H1 (cell line): ENCODE results near the gene DIPK1C. TPM values are rescaled to one million over a fixed set of nuclear protein-coding genes. Genes with fewer than 3 reads are reported as not detected.

Source experiments
- CTCF ChIA-PET: fragments of 300-600 bp; sonication (Branson Sonifier 250); formaldehyde crosslinking; loops from one replicate; lab custom pipeline; 2021; ENCODE audit not compliant: partially characterized antibody; lab: Charles Lee
- POLR2A ChIA-PET: fragments of 300-600 bp; sonication (Branson Sonifier 250); formaldehyde crosslinking; loops from one replicate; lab custom pipeline; 2021; ENCODE audit warnings: inconsistent platforms; ENCODE audit not compliant: partially characterized antibody; lab: Charles Lee
- DNase-seq, 2 experiments: peaks; one replicate each; pipeline versions ENCODE4 v3.0.0 to v3.0.0-alpha.2; 2010 to 2022; ENCODE audit warnings: low spot score in 2 of 2, low read depth in 1 of 2, mixed read lengths in 1 of 2
- FAIRE-seq: peaks from 2 replicates; lab custom pipeline; 2011; peaks lifted over from hg19 to GRCh38; lab: Jason Lieb, UNC
- H2AFZ ChIP-seq: 2 replicates; pipeline ENCODE4 v1.8.1; 2012; ENCODE audit warnings: low read length, inconsistent platforms
- H2AK5ac ChIP-seq: 2 replicates; pipeline ENCODE4 v1.6.1; 2013; ENCODE audit warnings: low read depth, low read length
- H2BK120ac ChIP-seq: replicated peaks from 2 replicates; pipeline ENCODE3; 2013; ENCODE audit warnings: low read depth, low read length, inconsistent platforms
- H2BK12ac ChIP-seq: 2 replicates; pipeline ENCODE4 v1.6.1; 2013; ENCODE audit warnings: low read depth, low read length
- H2BK15ac ChIP-seq: 2 replicates; pipeline ENCODE4 v1.6.1; 2013; ENCODE audit warnings: low read length
- H2BK20ac ChIP-seq: 2 replicates; pipeline ENCODE4 v1.6.1; 2013; ENCODE audit warnings: low read length
- H2BK5ac ChIP-seq: 2 replicates; pipeline ENCODE4 v1.6.1; 2013; ENCODE audit warnings: low read depth, low read length
- H3K14ac ChIP-seq: 2 replicates; pipeline ENCODE4 v1.6.1; 2013; ENCODE audit warnings: inconsistent platforms; ENCODE audit not compliant: insufficient read length
- H3K18ac ChIP-seq: 2 replicates; pipeline ENCODE4 v1.6.1; 2013; ENCODE audit warnings: low read length; ENCODE audit errors: extremely low read depth
- H3K23ac ChIP-seq: 2 replicates; pipeline ENCODE4 v1.6.1; 2013; ENCODE audit warnings: inconsistent platforms; ENCODE audit not compliant: insufficient read length
- H3K23me2 ChIP-seq: 2 replicates; pipeline ENCODE4 v1.6.1; 2013; ENCODE audit warnings: low read depth, low read length
- H3K27ac ChIP-seq: 2 replicates; pipeline ENCODE4 v1.6.1; 2011; ENCODE audit warnings: low read depth, low read length, inconsistent platforms
- H3K27me3 ChIP-seq, 4 experiments: replicated peaks in 1 of 4; 1 replicate in 1 of 4; 2 replicates in 3 of 4; pipeline versions ENCODE4 v1.6.1 to v1.8.1; 2011 to 2013; ENCODE audit warnings: low read length in 3 of 4, mild to moderate bottlenecking in 3 of 4, inconsistent platforms in 2 of 4, mixed read lengths in 2 of 4, moderate library complexity in 1 of 4; ENCODE audit not compliant: control insufficient read depth in 3 of 4, insufficient read depth in 3 of 4; ENCODE audit errors: extremely low read depth in 1 of 4
- H3K36me3 ChIP-seq, 4 experiments: 2 replicates each; pipeline versions ENCODE4 v1.6.1 to v1.8.1; 2011 to 2013; ENCODE audit warnings: mild to moderate bottlenecking in 4 of 4, low read length in 3 of 4, moderate library complexity in 2 of 4, control low read depth in 1 of 4, inconsistent platforms in 1 of 4; ENCODE audit not compliant: insufficient read depth in 4 of 4, control insufficient read depth in 2 of 4
- H3K4ac ChIP-seq: replicated peaks from 2 replicates; pipeline ENCODE3; 2013; ENCODE audit warnings: low read length, low read depth, mixed read lengths, inconsistent platforms; ENCODE audit not compliant: insufficient read length
- H3K4me1 ChIP-seq, 4 experiments: replicated peaks in 1 of 4; 1 replicate in 1 of 4; 2 replicates in 3 of 4; pipeline versions ENCODE4 v1.6.1 to v1.8.1; 2011 to 2013; ENCODE audit warnings: low read length in 3 of 4, inconsistent platforms in 2 of 4, mixed read lengths in 1 of 4; ENCODE audit not compliant: insufficient read depth in 4 of 4, control insufficient read depth in 3 of 4
- H3K4me2 ChIP-seq, 2 experiments: 2 replicates each; pipeline versions ENCODE4 v1.6.1 to v1.8.1; 2011 to 2013; ENCODE audit warnings: low read depth in 2 of 2, low read length in 2 of 2, control low read depth in 1 of 2, inconsistent platforms in 1 of 2, mild to moderate bottlenecking in 1 of 2; ENCODE audit not compliant: insufficient read depth in 1 of 2
- H3K4me3 ChIP-seq, 4 experiments: fragments of 200-600, 300-600 bp in 1 of 4; sonication (generic), shearing (Covaris generic), sonication (Bioruptor Twin) in 1 of 4; 2 replicates each; pipeline versions ENCODE4 v1.5.1 to v1.8.1; 2011 to 2016; ENCODE audit warnings: low read length in 4 of 4, low read depth in 3 of 4, control low read depth in 2 of 4, inconsistent platforms in 2 of 4, mild to moderate bottlenecking in 2 of 4, mixed read lengths in 1 of 4, moderate library complexity in 1 of 4; ENCODE audit not compliant: insufficient read depth in 2 of 4; ENCODE audit errors: extremely low read depth in 1 of 4
- H3K56ac ChIP-seq: replicated peaks from 2 replicates; pipeline ENCODE3; 2013; ENCODE audit warnings: low read depth, mild to moderate bottlenecking, mixed read lengths, low read length, inconsistent platforms; ENCODE audit not compliant: insufficient read length
- H3K79me1 ChIP-seq: 2 replicates; pipeline ENCODE4 v1.6.1; 2013; ENCODE audit warnings: low read depth, low read length, control low read depth
- H3K79me2 ChIP-seq, 2 experiments: 2 replicates each; pipeline versions ENCODE4 v1.6.1 to v1.8.1; 2012 to 2013; ENCODE audit warnings: low read length in 2 of 2, mild to moderate bottlenecking in 2 of 2, inconsistent platforms in 1 of 2; ENCODE audit not compliant: insufficient read depth in 2 of 2, control insufficient read depth in 1 of 2
- H3K9ac ChIP-seq, 4 experiments: replicated peaks in 1 of 4; 1 replicate in 1 of 4; 2 replicates in 3 of 4; pipeline versions ENCODE4 v1.6.1 to v1.8.1; 2011 to 2013; ENCODE audit warnings: low read depth in 3 of 4, low read length in 3 of 4, control low read depth in 2 of 4, mild to moderate bottlenecking in 2 of 4, moderate library complexity in 2 of 4, inconsistent platforms in 1 of 4; ENCODE audit errors: extremely low read depth in 1 of 4
- H3K9me3 ChIP-seq, 2 experiments: 2 replicates each; pipeline versions ENCODE4 v1.6.1 to v1.8.1; 2012 to 2013; ENCODE audit warnings: mild to moderate bottlenecking in 2 of 2, moderate library complexity in 2 of 2, control low read depth in 1 of 2, inconsistent platforms in 1 of 2, low read depth in 1 of 2, low read length in 1 of 2, mixed read lengths in 1 of 2; ENCODE audit not compliant: insufficient read depth in 2 of 2
- H4K20me1 ChIP-seq, 2 experiments: replicated peaks in 1 of 2; 2 replicates each; pipeline versions ENCODE3 to v1.8.1; 2011 to 2013; ENCODE audit warnings: inconsistent platforms in 2 of 2, low read length in 2 of 2, mild to moderate bottlenecking in 1 of 2; ENCODE audit not compliant: insufficient read depth in 2 of 2, control insufficient read depth in 1 of 2
- H4K5ac ChIP-seq: 2 replicates; pipeline ENCODE4 v1.6.1; 2013; ENCODE audit warnings: low read length, low read depth, mixed read lengths, inconsistent platforms; ENCODE audit not compliant: insufficient read length
- H4K8ac ChIP-seq: 2 replicates; pipeline ENCODE4 v1.8.0; 2013; ENCODE audit warnings: mild to moderate bottlenecking, moderate library complexity, low read length, inconsistent platforms; ENCODE audit not compliant: insufficient read depth; ENCODE audit errors: extremely low read depth
- H4K91ac ChIP-seq: replicated peaks from 2 replicates; pipeline ENCODE3; 2013; ENCODE audit warnings: low read length, mixed read lengths, inconsistent platforms; ENCODE audit not compliant: insufficient read length
- ATF3 ChIP-seq: IDR thresholded peaks from 2 replicates; pipeline ENCODE4 v1.6.1; 2011; ENCODE audit warnings: low read depth, mild to moderate bottlenecking, low read length; ENCODE audit not compliant: insufficient read depth
- HDAC6 ChIP-seq: IDR thresholded peaks from one replicate; pipeline ENCODE4 v1.7.1; 2012; ENCODE audit warnings: low read depth, mild to moderate bottlenecking, inconsistent platforms, low read length, moderate library complexity
- NRF1 ChIP-seq: IDR thresholded peaks from 2 replicates; pipeline ENCODE4 v1.6.1; 2011; ENCODE audit warnings: mild to moderate bottlenecking, low read depth, low read length, improper control_type of control experiment
- RAD21 ChIP-seq, 2 experiments: IDR thresholded peaks in 1 of 2; conservative IDR thresholded peaks in 1 of 2; 2 replicates each; pipeline ENCODE4 v1.6.1; 2011; ENCODE audit warnings: low read depth in 2 of 2, low read length in 2 of 2, improper control_type of control experiment in 1 of 2, inconsistent platforms in 1 of 2, mild to moderate bottlenecking in 1 of 2, moderate library complexity in 1 of 2
- RXRA ChIP-seq: IDR thresholded peaks from 2 replicates; pipeline ENCODE4 v1.6.1; 2011; ENCODE audit warnings: low read depth, mild to moderate bottlenecking, low read length, moderate library complexity; ENCODE audit not compliant: insufficient read depth
- YY1 ChIP-seq: IDR thresholded peaks from 2 replicates; pipeline ENCODE4 v1.6.1; 2011; ENCODE audit warnings: low read depth, mild to moderate bottlenecking, low read length
- WGBS, 2 experiments: shearing (Covaris generic) in 1 of 2; methylation state at CpG; one replicate each; pipeline versions ENCODE4 v1.1.6 to v1.1.7; 2013 to 2015; ENCODE audit warnings: low lambda C conversion rate in 2 of 2, mixed read lengths in 2 of 2, inconsistent platforms in 1 of 2, low coverage in 1 of 2, missing lambda C conversion rate in 1 of 2; ENCODE audit not compliant: insufficient replicate concordance in 2 of 2, insufficient coverage in 1 of 2, insufficient read length in 1 of 2; ENCODE audit errors: extremely low coverage in 1 of 2, missing lambda C conversion rate in 1 of 2; 5-methylcytosine and 5-hydroxymethylcytosine counted together
- polyA plus RNA-seq, 7 experiments: library from polyadenylated mRNA; depleted of rRNA in 3 of 7; stranded (reverse) in 5 of 7; unstranded in 2 of 7; fragments of >200 nt in 5 of 7; fragments of 200-250 nt in 2 of 7; gene quantifications; 1 replicate in 5 of 7; 2 replicates in 1 of 7; 4 replicates in 1 of 7; pipeline versions ENCODE4 v1.2.1 to v1.2.3, GENCODE V29; 2011 to 2013; ENCODE audit warnings: missing spikeins in 2 of 7, mixed read lengths in 2 of 7
- total RNA-seq: library from RNA; stranded (reverse); fragmentation: NEBNext Ultra II Directional; extraction: Animal tissue kit (Norgen Biotek cat#: 25700); gene quantifications from 2 replicates; pipeline ENCODE4 v1.2.1, GENCODE V29; 2021

Gene DIPK1C
- total and polyA plus RNA-seq, 2 of the 8 experiments (the other 6 are each of a cell fraction or from before 2014, with no cell fraction given), result 0.08 TPM; not detected in 1

GRCh38 chr18:74489676-74490075 lies 32.6 kb upstream of the DIPK1C start:
- no peak overlapping the region for H4K5ac ChIP-seq
- no peak overlapping the region for H3K4me2 ChIP-seq
- no peak overlapping the region for H4K8ac ChIP-seq
- H3K4me1 ChIP-seq, result peaks cover 0 to 3% (median 0%) of the 10 kb centered on the region in 4 experiments; a peak in 1 of 7 replicates
- H3K27ac ChIP-seq, result no peak overlapping the region
- H3K9me3 ChIP-seq, result no peaks in the 10 kb centered on the region
- no peak overlapping the region for H3K56ac ChIP-seq
- no peaks in the 10 kb centered on the region for H3K23me2 ChIP-seq
- no peak for FAIRE-seq
- H2BK15ac ChIP-seq, result no peak overlapping the region
- no peak overlapping the region for H2AK5ac ChIP-seq
- H3K18ac ChIP-seq, result no peak overlapping the region
- ChIA-PET CTCF (interaction anchor here (0.6 to 7.4 kb wide), 6 partner anchors 8 to 1187 kb away, joined by 3 to 98 read pairs (median 3); no protein-coding TSS in a partner anchor), POLR2A (no interaction called here)
- no peak overlapping the region for H2BK20ac ChIP-seq
- H3K79me2 ChIP-seq, result no peaks in the 10 kb centered on the region
- no peak overlapping the region for H3K4me3 ChIP-seq
- no peak overlapping the region for H2BK5ac ChIP-seq
- no peak overlapping the region for H3K23ac ChIP-seq
- no peak for DNase-seq
- H3K36me3 ChIP-seq, result no peaks in the 10 kb centered on the region
- H3K9ac ChIP-seq, result no peak overlapping the region
- no peak overlapping the region for H3K14ac ChIP-seq
- no peaks in the 10 kb centered on the region for H4K20me1 ChIP-seq
- no peaks in the 10 kb centered on the region for H3K79me1 ChIP-seq
- H3K4ac ChIP-seq, result no peak overlapping the region
- H2BK12ac ChIP-seq, result no peak overlapping the region
- H3K27me3 ChIP-seq, result no peaks in the 10 kb centered on the region
- no peak overlapping the region for H2BK120ac ChIP-seq
- no peak overlapping the region for H4K91ac ChIP-seq
- H2AFZ ChIP-seq, result no peak overlapping the region
- no peak for TF ChIP-seq YY1
- TF ChIP-seq HDAC6, result no peak
- TF ChIP-seq RAD21 (IDR thresholded peaks at IDR 0.05 in 1 of 2, conservative IDR thresholded peaks at IDR 0.05 in 1 of 2; ENCODE audit: low read depth in 2 of 2, low read length in 2 of 2), result no peak
- no peak for TF ChIP-seq RXRA
- no peak for TF ChIP-seq ATF3
- TF ChIP-seq NRF1, result no peak
- WGBS, 2 experiments, result 84% methylated on average over 7 of the region's 7 CpGs; no CpG with 5 or more reads in 1 of the 2 experiments
